Endothelial cell (in vitro differentiated cells): ENCODE results near the gene SYT2. TPM values are rescaled to one million over a fixed set of nuclear protein-coding genes. Genes with fewer than 3 reads are reported as not detected.

Experiments
- DNase-seq: peaks from one replicate; pipeline ENCODE4 v3.0.0; 2021; ENCODE audit warnings: low spot score
- H3K27ac Mint-ChIP-seq: one replicate; pipeline ENCODE4 v1.8.0; 2021; ENCODE audit warnings: mixed read lengths, inconsistent platforms; ENCODE audit not compliant: unreplicated experiment
- H3K27me3 Mint-ChIP-seq: one replicate; pipeline ENCODE4 v1.8.0; 2021; ENCODE audit warnings: mild to moderate bottlenecking, moderate library complexity, mixed read lengths, inconsistent platforms; ENCODE audit not compliant: unreplicated experiment
- H3K36me3 Mint-ChIP-seq: one replicate; pipeline ENCODE4 v1.8.0; 2021; ENCODE audit warnings: mild to moderate bottlenecking, low read depth, mixed read lengths, inconsistent platforms; ENCODE audit not compliant: unreplicated experiment
- H3K4me1 Mint-ChIP-seq: one replicate; pipeline ENCODE4 v1.8.0; 2021; ENCODE audit warnings: mild to moderate bottlenecking, mixed read lengths, inconsistent platforms; ENCODE audit not compliant: unreplicated experiment
- H3K4me3 Mint-ChIP-seq: one replicate; pipeline ENCODE4 v1.8.0; 2021; ENCODE audit warnings: mild to moderate bottlenecking, mixed read lengths, inconsistent platforms; ENCODE audit not compliant: unreplicated experiment
- H3K9me3 Mint-ChIP-seq: one replicate; pipeline ENCODE4 v1.8.0; 2021; ENCODE audit warnings: mixed read lengths, inconsistent platforms; ENCODE audit not compliant: unreplicated experiment
- CTCF ChIP-seq: fragments of 200-600 bp; sonication (generic); IDR thresholded peaks from one replicate; pipeline ENCODE4 v1.5.0; 2021; ENCODE audit warnings: antibody characterized with exemption; ENCODE audit not compliant: unreplicated experiment
- total RNA-seq: library from RNA; stranded (reverse); fragmentation: NEBNext Ultra II Directional; extraction: Animal tissue kit (Norgen Biotek cat#: 25700); gene quantifications from one replicate; pipeline ENCODE4 v1.2.1, GENCODE V29; 2021; ENCODE audit not compliant: unreplicated experiment

The SYT2 gene
- total RNA-seq, 1 donor from 2014 or later, result 0.33 TPM

DNA sequence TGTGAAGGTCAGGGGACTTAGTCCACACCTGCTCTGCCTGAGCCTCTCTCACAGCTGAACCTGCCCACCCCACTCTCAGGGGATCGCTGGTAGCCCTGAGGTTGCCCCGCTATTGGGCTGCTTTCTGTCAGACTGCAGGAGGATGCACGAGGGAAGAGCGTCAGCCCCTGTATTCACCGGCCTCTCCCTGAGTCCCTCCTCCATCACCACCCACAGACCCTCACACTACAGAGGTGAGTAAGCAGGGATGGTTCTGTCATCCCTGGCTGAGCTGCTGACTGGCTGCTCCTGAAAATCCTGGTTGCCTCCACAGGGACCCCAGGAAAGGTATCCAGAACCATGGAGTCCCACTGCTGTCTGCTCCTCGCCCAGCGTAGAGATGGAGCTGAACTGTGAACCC is 118.7 kb downstream of the SYT2 start:
- no peak overlapping the region for H3K27ac Mint-ChIP-seq
- TF ChIP-seq CTCF, result no peak

DNA sequence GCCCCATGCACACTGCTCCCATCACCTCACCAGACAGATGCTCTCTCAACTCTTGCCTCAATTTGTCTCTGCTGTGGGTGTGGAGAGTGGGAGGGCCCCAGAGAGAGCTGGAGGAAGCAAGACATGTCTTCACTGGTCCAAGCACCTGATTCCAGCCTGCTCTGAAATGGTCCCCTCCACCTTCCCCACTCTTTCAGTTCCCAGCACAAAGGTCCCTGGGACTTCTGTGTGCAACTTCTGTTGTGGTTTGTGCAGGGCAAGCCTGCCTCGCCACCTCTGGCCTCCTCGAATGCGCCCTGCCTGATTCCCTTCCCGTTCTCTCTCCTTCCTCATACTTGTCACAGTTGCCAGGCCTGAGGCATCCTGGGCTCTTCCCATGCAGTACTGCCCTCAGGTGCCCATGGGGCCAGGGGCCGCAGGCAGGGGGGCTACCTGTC is 119.3 kb downstream of the SYT2 start:
- Mint-ChIP-seq H3K4me1 (peaks cover 16% of the 10 kb centered on the region), H3K4me3 (no peak overlapping the region), H3K36me3 (no peaks in the 10 kb centered on the region), H3K27ac (no peak overlapping the region), H3K9me3 (no peaks in the 10 kb centered on the region), H3K27me3 (peaks cover 2% of the 10 kb centered on the region)
- TF ChIP-seq CTCF, result no peak
- no peak for DNase-seq

More for the DNA sequence above, 118.7 kb downstream of the SYT2 start:
- Mint-ChIP-seq H3K9me3 (no peaks in the 10 kb centered on the region), H3K27me3 (peaks cover 5% of the 10 kb centered on the region), H3K4me3 (no peak overlapping the region), H3K36me3 (no peaks in the 10 kb centered on the region), H3K4me1 (peaks cover 10% of the 10 kb centered on the region)
- DNase-seq, result no peak

DNA sequence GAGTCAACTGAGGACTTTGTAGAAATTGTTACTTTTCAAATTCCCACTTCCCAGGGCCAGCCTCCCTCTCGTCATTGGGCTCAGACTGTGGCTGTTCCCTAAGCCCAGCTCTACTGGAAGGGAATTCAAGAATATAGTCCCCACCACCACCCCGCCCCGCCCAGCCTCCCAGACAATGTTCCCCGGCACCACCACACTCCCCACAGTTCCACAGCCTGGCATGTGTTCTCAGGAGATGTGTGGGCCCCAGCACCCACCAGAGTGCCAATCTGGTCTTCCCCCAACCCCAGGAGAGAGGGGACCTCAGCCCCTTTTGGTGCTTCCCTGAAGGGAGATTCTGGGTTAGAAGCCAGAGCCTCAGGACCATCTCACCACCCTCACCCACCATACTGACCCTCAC is 120.1 kb downstream of the SYT2 start:
- Mint-ChIP-seq H3K27ac (no peak overlapping the region), H3K36me3 (no peaks in the 10 kb centered on the region), H3K4me1 (peaks cover 20% of the 10 kb centered on the region)

GRCh38 chr1:202589190-202589930 is 120.9 kb downstream of the SYT2 start:
- Mint-ChIP-seq H3K36me3 (no peaks in the 10 kb centered on the region), H3K27me3 (no peaks in the 10 kb centered on the region), H3K4me1 (peaks cover 26% of the 10 kb centered on the region), H3K9me3 (no peaks in the 10 kb centered on the region), H3K27ac (peak overlapping the region; percentile 83), H3K4me3 (no peak overlapping the region)
- DNase-seq, result peak; percentile 53
- TF ChIP-seq CTCF, result no peak

More for the DNA sequence above, 120.1 kb downstream of the SYT2 start:
- no peak for TF ChIP-seq CTCF
- Mint-ChIP-seq H3K4me3 (no peak overlapping the region), H3K27me3 (no peaks in the 10 kb centered on the region), H3K9me3 (no peaks in the 10 kb centered on the region)
- no peak for DNase-seq

DNA sequence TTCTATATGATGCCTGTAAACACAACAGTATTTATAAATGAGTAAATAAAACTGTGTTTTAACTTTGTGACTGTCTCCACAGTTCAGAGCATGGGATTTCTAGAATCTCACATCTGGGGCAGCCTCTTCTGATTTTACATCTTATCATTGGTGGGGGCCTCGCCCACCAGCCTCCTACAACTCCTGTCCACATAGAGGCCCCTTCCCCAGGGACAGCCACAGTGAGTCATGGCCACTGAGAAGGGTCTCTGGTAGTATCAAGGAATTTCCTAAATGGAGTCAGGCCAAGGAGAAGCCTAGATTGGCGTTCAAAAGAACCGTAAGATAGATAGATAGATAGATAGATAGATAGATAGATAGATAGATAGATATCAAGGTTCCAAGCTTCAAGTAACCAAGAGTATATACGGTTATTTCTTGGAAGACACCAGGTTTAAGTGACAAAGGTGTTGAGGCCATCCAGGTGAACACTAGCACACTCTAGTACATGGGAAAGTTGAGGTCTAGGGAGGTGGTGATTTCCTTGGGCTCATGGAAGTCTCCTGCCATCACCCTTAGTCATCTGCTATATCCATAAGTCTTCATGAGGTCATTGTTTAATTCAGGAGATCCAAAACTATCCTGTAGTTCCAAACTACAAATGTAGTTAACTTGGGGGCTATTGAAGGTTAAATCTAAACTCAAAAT is 121.6 kb downstream of the SYT2 start:
- no peak overlapping the region for H3K4me3 Mint-ChIP-seq
- H3K9me3 Mint-ChIP-seq, result no peaks in the 10 kb centered on the region
- no peaks in the 10 kb centered on the region for H3K36me3 Mint-ChIP-seq
- no peaks in the 10 kb centered on the region for H3K27me3 Mint-ChIP-seq
- H3K4me1 Mint-ChIP-seq, result peaks cover 31% of the 10 kb centered on the region
- no peak for DNase-seq
- peak overlapping the region; percentile 83 for H3K27ac Mint-ChIP-seq
- no peak for TF ChIP-seq CTCF
